ELF-1 (cell line): ENCODE measurements around the gene PEPD.
"Not testable (repeated sequence)": the region's sequence is repeated elsewhere in the genome, so short reads cannot be mapped to it uniquely, and the experiment has no call there.

ENCODE experiments used
- DNase-seq: peaks from one replicate; pipeline ENCODE4 v3.0.0-alpha.2; 2016; ENCODE audit warnings: low read depth, low spot score

Gene PEPD

DNA sequence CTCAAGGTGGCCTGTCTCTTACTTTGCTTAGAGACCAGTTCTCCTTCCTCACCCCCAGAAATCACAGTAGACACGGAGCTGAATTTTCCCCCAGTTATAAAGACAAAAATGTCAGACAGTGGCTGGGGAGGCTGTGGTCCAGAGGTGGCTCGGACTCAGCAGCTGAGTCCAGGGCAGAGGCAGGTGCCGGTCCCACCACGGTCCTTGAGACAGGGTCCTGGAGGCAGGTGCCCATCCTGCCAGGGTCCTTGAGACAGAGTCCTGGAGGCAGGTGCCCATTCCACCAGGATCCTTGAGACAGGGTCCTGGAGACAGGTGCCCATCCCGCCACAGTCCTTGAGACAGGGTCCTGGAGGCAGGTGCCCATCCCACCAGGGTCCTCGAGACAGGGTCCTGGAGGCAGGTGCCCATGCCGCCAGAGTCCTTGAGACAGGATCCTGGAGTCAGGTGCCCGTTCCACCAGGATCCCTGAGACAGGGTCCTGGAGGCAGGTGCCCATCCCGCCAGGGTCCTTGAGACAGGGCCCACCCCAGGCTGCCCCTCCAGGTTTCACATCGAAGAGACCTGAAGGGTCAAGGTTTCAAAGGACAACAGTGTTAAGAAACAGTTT lies 23.1 kb downstream of the PEPD start:
- DNase-seq, result no peak

DNA sequence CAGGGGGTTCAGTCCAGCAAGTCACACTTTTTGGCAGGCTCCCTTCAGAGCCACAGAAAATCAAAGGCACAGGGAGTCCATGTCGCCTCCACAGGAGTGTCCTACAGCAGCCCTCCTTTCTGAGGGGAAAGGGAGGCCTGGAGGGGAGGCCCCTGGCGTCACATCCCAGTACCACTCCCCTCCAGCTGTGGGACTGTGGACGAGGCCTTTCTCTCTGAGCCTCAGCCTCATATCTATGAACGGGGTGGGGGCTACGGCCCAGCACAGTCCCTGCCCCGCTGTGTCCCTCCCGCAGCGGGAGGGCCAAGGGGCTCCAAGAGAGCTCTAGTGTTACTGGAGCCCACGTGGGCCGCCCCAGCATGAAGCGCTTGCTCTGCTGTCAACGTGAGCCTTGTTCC lies 23.8 kb downstream of the PEPD start:
- no peak for DNase-seq

DNA sequence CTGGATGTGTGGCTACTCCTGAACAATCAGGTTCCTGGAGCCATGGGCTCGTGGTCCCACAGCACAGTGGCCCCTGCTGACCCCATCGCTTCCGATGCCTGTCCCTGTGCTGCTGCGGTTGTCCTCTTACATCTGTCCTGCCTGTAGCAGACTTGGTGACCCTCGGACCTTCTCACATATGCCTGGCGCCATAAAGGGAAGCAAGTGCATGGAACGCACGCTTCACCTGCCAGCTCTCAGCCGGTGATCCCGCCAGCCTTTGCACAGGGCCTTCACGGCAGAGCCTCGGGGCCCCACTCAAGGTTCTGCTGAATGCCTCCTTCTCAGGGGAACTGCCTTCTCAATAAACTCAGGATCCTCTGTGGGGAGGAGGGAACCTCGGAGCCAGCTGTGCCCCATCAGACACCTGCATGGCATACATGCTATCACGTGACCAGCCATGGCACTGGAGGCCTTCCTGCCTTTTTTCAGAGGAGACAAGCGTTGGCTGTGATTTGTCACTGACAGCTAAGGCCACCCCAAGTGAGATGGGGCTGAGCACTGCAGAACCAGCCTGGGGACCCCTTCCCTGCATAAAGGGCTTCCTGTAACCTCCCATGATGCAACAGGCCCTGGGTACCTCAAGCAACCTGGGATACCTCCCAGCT lies 24.3 kb downstream of the PEPD start:
- no peak for DNase-seq

DNA sequence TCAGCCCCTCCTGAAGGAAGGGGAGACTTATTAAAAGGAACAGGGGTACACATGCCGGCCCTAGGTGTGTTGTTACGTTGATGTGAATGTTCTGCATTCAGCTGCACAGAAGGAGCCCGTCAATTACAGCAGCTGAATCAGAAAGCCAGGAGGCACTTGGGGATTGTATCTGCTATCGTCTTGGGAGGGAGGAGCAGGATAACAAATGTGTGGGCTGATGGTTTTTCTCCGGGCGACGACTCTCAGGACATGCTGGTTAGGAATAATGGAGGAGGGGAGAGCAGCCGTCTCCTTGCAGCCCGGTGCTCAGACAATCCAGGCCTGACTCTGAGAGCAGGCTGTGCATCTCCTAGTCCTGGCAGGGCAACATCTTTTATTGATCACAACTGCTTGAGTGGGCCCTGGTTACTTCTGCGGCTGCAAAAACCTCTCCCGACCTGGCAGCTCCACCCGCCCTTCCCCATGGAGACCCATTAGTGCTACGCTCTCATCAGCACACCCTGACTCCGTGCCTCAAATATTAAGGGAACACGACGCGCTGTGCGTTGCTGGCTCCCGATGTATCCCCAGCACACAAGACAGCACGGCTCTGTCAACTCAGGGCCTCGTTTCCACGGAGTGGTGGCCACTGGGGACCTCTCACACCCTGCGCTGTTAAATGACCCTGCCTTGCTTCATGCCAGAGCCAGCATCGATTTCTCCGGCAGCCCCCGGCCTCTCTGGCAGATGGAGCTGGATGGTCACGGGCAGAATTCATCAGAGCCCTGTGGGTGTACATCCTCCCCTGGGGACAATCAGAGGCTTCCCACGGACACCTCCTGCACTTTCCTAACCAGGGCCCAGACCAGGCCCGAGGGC lies 25.3 kb downstream of the PEPD start:
- DNase-seq, result no peak

DNA sequence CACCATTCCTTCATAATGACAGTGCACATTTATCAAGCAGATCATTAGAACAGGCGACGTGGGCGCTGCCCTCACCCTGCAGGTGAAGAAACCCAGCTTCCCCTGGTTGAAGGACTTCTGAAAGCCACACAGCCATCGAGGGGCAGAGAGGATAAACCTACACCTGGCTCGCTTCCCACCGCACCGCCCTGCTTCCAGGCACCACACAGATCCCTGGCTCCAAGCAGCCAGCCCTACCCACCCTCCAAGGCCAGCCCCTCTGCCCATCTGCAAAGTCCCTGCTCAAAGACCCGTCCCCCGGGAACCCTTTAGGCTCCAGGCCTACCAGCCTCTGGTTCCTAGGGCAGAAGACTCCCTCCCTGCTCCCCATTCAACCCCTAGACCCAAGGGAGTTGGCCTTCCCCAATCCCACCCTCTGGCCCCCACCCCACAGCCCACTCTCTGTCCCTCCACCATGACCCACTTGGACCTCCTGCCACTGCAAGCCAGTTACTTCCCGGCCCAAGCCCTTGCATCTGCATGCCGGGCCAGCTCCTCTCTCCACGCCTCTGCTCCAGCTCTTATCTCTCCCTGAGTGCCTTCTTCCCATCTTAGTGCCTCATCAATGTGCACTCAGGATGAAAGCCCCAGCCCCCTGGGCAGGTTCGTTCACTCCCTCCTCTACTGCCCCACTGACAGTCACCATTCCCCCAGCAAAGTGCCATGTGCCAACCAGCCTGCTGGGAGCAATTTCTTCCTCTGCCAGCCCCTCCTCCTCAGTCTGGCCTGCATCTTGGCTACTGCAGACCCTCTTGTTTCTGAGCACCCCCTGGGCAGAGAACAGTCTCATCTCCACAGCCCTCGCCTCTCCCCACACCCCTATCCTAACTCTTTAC lies 28.0 kb downstream of the PEPD start:
- DNase-seq, result no peak

DNA sequence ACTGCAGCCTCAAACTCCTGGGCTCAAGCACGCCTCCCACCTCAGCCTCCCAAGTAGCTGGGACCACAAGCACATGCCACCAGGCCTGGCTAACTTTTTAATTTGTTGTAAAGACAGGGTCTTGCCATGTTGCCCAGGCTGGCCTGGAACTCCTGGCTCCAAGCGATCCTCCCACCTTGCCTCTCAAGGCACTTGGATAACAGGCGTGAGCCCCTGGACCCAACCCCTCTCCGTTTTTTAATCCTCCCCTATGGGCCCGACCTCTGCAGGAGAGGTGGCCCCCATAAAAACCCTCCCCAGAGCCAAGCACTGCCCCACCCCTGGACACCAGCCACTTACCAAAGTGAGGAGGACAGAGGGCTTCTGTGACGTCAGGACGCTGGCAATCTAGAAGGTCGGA lies 28.6 kb downstream of the PEPD start:
- no peak for DNase-seq

DNA sequence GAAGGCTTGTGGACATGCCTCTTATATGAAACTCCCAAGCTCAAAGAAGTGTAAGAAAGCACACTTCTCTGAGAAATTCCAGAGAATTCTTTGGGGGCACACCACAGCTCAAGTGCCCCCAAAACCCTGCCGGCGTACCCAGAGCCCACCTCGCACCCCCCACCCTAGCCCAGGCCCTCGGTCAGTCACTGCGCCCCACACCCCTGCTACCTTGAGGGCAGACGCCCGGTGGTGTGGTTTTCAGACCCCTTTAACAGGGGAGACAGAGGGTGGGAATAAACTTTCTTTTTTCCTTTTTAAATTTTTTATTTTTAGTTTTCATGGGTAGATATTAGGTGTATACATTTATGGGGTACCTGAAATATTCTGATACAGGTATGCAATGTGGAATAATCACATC lies 29.5 kb downstream of the PEPD start:
- no peak for DNase-seq

DNA sequence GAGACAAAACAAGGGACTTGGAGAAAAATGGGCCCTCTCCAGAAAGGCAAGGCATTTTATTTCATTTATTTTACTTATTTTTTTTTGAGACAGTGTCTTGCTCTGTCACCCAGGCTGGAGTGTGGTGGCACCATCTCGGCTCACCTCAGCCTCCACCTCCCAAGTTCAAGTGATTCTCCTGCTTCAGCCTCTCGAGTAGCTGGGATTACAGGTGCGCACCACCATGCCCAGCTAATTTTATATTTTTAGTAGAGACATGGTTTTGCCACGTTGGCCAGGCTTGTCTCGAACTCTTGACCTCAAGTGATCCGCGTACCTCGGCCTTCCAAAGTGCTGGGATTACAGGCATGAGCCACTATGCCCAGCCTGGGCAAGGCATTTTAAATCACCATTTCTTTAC lies 31.0 kb downstream of the PEPD start:
- not testable (repeated sequence) for DNase-seq

DNA sequence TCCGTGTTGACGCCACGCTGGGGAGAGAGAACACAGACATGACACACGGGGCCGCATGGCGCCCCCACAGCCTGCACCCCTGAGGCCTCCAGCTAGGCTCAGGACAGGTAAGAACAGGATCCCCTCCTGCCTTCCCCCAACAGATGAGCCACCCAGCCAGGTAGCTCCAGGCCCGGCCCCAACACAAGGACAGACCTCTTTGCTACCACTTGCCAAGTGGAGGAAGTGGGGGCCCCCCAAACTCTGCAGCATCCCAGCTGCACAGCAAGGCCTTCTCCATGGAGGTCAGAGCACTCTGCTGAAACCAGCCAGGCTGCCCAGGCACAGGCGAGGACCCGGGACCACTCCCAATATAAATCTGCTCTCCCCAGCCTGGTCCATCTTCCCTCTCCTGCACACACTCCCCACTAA lies 31.5 kb downstream of the PEPD start:
- DNase-seq, result no peak

DNA sequence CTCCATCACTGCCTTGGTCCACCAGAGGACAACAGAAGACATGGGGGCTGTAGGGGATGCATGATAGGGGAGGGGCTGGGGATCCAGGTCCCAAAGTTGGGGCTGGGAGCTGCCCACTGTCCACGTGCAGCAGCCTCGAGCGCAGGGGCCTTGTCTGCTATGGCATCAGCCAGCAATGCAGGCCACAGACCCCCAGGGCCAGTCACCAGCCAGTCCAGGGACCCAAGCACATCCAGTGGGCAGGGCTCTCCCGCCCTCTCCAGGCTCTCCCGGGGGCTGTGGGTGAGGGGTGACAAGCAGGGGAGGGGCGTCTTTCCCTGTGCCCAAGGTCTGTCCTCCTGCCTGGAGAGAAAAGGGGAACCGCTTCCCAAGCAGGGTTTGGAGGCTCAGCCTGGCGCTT lies 32.8 kb downstream of the PEPD start:
- DNase-seq, result no peak

DNA sequence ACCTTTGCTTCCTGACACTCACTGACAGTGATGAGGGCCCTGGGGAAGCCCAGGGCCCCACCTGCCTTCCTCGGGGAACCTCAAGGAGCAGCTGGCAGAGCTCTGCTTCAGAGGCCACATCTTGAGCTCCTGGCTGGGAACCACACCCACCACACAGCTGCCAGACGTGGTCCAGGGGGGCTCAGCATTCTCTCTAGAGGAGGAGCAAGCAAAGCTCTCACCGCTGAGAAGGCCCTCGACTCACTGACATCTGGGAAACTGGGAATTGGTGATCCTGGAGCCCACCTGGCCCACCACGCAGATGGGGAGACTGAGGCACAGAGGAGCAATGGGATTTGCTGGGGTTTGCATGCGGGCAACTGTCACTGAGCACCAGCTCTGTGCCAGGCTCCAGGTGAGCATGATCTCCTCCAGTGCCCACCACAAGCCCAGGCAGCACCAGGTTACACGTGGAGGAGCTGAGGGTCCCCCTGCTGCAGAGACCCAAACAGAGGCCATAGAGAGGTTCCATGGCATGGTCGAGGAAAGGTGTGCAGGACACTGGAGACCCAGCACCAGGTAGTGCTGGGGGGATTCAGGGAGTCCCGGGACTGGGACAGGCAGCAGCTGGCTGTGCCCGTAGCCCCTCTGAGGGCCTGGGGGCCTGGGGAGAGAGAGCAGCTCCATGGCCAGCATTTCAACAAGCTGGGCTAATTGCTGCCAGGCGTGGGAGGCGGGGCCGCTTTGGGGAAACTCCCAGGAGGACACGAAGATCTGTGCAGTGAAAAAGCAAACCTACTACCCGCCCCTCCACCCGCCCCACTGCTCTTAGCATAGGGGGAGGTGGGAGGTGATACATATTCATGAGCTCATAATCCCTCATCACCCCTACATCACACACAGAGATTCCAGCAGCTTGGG lies 33.4 kb downstream of the PEPD start:
- DNase-seq, result no peak

DNA sequence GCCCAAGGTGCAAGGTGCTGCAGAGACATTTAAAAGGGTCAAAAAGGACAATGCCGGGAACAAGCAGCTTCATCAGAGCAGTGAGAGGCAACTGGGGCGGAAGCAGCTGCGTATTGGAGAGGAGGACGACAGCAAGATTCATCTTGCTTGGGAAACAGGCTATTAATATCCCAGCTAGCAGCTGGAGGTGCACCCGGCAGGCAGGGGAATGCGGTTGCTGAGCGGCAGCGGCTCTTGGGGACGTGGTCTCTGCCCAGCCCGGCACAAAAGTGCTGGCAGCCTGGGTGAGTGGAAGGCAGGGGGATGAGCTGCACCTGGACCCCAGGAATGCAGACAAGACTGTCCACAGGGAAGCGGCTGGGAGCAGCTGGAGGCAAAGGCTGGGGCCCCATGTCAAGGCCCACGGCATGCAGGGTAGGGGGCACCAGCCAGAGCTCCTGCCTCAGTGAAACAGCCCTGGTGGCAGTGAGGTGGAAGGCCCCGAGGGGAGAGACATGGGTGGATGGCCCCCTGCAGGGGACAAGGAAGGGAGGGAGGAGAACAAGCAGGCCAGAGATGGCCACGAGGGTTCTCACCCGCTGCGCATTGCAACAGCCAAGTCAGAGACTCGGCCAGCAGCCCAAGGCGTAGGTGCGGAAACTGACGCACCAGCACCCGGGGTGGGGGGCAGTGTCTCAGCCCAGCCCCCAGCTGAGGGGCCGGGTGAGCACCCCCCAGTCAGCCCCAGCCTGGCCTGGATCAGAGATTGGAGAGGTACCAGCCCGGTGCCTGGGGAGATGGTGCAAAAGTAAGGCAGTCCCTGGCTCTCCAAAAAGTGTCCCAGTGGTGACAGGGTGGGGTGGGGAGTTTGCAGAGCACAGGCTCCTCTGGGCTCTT lies 34.4 kb downstream of the PEPD start:
- no peak for DNase-seq

DNA sequence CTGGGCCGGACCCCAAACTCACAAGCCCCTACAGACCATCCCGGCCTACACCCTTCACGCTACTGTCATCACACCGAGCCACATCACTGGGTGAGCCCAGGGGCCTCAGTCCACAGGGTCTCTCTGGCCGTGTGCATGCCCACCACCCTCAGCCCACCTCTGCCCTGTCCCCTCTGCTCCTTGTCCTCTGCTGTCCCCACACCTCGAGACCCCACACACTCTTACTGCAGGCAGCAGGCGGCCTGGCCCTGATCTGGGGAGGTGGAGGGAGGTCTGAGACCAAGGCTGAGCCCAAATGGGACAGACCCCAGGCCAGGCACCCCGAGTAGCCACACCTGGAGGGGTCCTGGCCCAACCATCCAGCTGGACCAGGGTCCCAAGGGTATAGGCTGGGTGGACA lies 35.2 kb downstream of the PEPD start:
- DNase-seq, result no peak

DNA sequence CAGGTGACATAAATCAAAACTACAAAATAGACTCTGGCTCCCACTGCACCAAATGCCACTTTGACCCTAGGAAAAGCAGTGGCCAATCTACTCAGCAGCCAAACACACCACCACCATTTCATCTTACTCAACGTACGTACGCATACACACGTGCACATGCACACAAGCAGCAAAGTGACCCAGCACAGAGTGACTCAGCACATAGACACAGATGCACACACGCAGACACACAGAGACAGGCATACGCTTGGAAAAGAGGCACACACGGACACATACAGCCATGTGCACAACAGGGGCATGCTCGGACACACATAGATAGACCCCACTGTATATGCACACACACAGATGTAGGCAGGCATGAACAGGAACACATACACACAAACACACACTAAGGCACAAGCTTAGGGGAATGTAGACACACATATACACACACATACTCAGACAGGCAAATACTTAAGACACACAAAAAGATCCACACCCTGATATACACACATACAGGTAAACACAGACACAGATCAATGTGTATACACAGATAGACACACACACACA lies 37.3 kb downstream of the PEPD start:
- no peak for DNase-seq

DNA sequence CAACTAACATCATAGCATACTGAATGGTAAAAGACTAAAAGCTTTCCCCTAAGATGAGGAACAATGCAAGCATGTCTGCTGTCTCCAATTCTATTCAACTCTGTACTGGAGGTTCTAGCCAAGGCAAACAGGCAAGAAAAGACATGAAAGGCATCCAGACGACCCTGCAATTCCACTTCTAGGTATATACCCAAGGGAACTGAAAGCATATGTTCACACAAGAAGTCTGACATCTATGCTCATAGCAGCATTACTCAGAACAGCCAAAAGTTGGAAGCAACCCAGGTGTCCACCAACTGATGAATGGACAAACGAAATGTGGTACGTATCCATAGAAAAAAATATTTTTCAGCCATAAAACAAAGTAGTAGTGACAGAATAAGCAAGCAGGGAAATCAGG lies 39.1 kb downstream of the PEPD start:
- no peak for DNase-seq

DNA sequence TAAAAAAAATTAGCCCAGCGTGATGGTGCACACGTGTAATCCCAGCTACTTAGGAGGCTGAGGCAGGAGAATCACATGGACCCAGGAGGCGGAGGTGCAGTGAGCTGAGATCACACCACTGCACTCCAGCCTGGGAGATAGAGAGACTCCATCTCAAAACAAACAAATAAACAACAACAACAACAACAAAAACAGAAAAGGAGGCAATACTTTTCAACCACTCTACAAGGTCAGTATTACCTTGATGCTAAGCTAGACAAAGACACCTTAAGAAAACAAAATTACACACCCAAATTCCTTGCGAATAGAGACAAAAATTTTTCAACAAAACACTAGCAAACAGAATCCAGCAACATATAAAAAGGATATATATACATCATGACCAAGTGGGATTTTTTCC lies 39.7 kb downstream of the PEPD start:
- no peak for DNase-seq

DNA sequence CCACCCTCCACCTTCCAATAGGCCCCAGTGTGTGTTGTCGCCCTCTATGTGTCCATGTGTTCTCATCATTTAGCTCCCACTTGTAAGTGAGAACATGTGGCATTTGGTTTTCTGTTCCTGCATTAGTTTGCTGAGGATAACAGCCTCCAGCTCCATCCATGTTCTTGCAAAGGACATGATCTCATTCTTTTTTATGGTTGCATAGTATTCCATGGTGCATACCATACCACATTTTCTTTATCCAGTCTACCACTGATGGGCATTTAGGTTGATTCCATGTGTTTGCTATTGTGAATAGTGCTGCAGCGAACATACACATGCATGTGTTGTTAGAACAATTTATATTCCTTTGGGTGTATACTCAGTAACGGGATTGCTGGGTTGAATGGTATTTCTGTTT lies 42.0 kb downstream of the PEPD start:
- DNase-seq, result not testable (repeated sequence)

DNA sequence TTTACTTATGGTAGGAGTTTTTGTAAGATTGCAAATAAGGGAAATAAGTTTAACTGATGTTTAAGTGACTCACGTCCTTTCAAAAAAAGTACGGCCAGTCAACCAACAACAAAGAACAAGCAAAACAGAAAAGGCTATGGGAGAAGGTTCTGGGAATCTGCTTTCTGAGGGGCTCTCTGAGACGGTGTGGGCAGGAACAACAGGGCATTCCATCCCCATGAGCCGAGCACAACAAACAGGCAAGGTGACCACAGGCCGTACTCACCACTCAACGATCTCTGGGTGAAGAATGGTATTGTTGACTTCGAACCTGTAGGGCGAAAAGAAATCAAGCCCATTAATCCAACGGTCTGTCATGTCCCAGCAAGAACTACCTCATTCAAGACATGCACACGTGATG lies 43.8 kb downstream of the PEPD start:
- DNase-seq, result no peak

DNA sequence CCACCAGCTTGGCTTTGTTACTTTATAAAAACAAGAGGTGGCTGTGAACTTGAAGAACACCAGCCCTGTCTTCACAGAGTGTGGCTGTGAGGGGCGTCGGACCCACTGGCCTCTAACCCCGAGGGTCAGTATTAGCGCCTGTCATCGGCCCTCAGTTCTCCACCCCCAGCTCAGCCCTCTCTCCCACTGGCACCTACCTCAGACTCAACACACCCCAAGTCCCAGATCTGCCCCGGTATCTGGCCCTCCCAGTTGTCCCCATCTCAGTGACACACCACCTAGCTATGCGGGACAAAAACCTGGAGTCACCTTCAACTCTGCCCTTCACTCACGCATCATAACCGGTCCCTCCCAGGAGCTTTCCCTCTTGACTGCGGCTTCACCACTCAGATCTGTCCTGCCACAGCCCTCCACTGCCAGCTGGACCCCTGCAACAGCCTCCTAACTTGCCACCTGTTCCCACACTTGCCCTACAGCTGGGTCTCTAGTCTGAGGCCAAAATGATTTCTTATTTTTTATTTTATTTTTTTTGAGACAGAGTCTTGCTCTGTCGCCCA lies 45.4 kb downstream of the PEPD start:
- DNase-seq, result no peak
